PC-3 (cell line): Measurements from ENCODE around the gene BICDL2.

ENCODE experiments used
- CTCF ChIP-seq: fragments of 300-600 bp; sonication (generic); conservative IDR thresholded peaks from 2 replicates; pipeline ENCODE4 v1.5.1; 2017; ENCODE audit warnings: antibody characterized with exemption, low read depth, mild to moderate bottlenecking, low read length
- EZH2 ChIP-seq: fragments of 300-600 bp; sonication (generic); IDR thresholded peaks from one replicate; pipeline ENCODE4 v1.6.1; 2017; ENCODE audit warnings: antibody characterized with exemption, mild to moderate bottlenecking, low read length; ENCODE audit not compliant: unreplicated experiment
- EZH2phosphoT487 ChIP-seq: fragments of 300-600 bp; sonication (generic); IDR thresholded peaks from 2 replicates; pipeline ENCODE4 v1.6.1; 2018; ENCODE audit warnings: mild to moderate bottlenecking, antibody characterized with exemption, low read length, borderline replicate concordance

GRCh38 chr16:3013491-3013951, 23.2 kb downstream of the BICDL2 start:
- no peak; the same call in 1 of the 2 replicates for TF ChIP-seq CTCF
- no peak for TF ChIP-seq EZH2
- no peak for TF ChIP-seq EZH2phosphoT487
